GM19455 (cell line): ENCODE data around the gene SPAG16.
"Not testable (repeated sequence)": the region's sequence is repeated elsewhere in the genome, so short reads cannot be mapped to it uniquely, and the experiment has no call there.

ENCODE experiments used
- ATAC-seq: cut with Tn5 transposase; IDR thresholded peaks from one replicate; pipeline ENCODE4 v1.9.1; 2021; ENCODE audit not compliant: unreplicated experiment

SPAG16 gene

GRCh38 chr2:213407027-213407426 is 122.8 kb downstream of the SPAG16 start:
- not testable (repeated sequence) for ATAC-seq

- not testable (repeated sequence) for ATAC-seq
Observed at GRCh38 chr2:213408426-213409070, 124.3 kb downstream of the SPAG16 start.

- not testable (repeated sequence) for ATAC-seq
Observed at GRCh38 chr2:213410687-213411086, 126.4 kb downstream of the SPAG16 start.

GRCh38 chr2:213411582-213412289 is 127.5 kb downstream of the SPAG16 start:
- ATAC-seq = no peak

DNA sequence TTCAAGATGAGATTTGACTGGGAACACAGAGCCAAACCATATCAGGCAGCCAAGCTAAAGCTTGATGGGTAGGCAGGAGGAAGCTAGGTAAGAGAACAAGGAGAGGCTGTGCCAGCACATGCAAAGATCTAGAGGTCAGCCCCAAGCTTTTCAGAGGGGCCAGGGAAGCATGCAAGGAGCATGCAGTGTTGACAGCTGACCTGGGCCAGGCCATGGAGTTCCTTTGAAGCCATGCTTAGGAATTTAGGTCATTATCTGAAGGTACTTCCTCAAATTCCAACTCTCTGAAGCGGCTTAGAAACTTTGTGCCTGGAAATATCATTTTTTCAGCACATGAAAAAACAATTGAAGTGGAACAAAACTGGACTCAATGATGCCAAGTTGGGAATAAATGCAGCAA is 130.8 kb downstream of the SPAG16 start:
- no peak for ATAC-seq

- no peak for ATAC-seq
Observed at GRCh38 chr2:213416832-213417231, 132.6 kb downstream of the SPAG16 start.

- no peak for ATAC-seq
Observed at GRCh38 chr2:213419980-213420379, 135.7 kb downstream of the SPAG16 start.

DNA sequence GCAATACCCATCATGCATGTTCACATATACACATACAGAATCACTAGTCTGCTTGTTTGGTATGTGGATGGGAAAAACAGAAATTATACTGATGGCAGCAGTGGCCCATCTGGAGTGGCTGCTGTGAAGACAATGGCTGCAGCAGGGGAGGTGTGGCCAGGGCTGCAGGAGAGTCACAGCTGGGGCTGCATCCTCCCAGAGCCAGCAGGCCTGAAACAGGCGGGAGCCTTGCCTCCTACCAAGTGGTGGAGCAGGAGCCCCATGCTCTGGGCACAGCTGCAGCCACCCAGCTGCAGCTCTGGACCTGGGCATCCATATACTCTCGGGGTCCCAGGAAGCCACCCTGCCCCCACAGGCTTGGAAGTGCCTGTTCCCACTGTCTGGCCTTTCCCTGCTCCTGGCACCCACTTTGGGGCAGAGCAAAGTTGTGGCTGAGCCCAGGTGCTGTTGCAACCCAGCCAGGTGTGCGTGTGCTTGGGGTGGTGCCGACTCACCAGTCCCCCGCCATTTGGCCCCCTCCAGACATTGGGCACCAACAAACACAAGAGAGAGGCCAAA is 136.6 kb downstream of the SPAG16 start:
- no peak for ATAC-seq

DNA sequence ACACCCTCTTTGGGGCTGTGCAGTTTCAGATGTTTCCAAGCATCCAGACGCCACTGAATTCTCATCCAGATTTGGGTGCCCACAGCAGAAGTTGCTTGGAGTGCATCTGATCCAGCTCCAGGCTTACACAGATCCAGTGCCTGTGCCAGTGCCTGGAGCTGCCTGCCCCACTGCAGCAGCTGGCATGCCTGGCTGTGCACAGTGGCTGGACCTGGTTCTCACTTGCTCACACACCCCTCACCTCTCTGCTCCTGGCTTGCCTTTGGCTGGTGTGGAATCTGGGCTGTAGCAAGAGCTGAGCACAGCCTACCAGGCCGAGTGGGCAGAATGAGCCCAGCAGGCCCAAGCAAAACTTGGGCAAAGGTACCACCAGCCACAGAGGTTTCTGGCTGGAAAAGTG is 137.9 kb downstream of the SPAG16 start:
- ATAC-seq = no peak

DNA sequence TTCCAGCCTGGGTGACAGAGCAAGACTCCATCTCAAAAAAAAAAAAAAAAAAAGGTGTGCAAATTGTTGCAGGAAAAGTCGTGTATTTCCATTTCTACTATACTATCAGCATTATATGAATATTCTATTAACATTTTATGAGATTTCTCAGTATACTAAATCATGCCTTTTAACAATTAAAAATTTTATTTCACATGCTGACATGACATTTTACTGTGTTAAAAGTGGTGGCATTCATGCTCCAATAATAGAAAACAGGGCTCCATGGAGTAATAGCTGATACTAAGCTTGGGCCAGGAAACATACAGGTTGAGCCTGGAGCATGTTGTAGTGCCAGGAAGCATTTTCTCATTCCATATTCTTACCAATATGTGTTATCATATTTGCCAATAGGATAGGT is 141.4 kb downstream of the SPAG16 start:
- ATAC-seq = no peak

GRCh38 chr2:213429516-213429915 is 145.3 kb downstream of the SPAG16 start:
- no peak for ATAC-seq

DNA sequence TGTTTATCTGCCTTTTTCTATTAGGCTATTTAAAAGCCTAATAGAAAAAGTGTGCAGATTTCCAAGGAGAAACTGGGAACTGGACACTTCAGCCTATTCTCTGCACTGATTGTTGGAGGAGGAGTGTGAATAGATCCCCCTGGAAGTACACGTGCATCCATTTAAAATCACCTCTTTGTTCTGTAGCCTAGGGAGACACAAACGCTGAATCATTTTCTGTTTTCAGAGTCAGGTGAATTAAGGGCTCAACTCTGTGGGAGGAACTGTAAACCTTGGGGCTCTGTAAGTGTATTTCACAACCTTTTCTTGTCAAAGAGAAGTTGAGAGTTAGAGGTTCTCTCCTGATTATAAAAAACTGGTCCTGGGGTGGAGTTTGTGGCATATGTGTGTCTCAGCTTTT is 159.7 kb downstream of the SPAG16 start:
- ATAC-seq = no peak

DNA sequence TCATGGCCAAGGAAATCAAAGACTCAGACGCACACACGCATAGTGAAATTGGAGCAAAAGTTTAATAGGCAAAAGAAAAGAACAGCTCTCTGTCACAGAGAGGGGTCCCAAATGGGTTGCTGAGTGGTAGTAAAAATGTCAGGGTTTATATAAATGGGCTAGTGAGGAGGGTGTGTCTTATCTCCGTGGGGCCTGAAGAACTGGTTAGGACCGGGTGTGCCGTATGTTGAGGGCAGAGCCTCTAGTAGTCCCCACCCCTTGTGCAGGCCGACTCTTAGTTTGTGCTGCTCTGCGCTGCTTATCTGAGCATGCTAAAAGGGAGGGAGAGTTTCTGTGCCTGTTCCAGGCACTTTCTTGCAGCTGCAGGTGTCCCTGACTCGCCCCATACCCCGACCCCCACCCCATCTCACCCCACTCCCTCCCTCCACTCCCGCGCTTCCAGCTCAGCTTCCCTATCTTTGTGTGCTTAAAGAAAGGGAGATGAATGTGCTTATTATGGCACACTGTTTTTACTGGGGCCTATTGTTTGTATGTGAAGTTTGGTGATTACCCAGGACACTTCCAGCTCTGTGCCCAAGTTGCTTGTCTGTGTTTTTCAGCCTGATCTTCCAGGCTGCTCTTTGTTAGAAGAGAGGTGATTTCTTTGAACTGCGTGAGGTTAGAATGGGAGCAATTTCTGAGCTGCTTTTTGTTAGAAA is 167.4 kb downstream of the SPAG16 start:
- ATAC-seq = no peak

- no peak for ATAC-seq
Observed at GRCh38 chr2:213455316-213456008, 171.2 kb downstream of the SPAG16 start.

GRCh38 chr2:213475433-213475832 is 191.2 kb downstream of the SPAG16 start:
- no peak for ATAC-seq

DNA sequence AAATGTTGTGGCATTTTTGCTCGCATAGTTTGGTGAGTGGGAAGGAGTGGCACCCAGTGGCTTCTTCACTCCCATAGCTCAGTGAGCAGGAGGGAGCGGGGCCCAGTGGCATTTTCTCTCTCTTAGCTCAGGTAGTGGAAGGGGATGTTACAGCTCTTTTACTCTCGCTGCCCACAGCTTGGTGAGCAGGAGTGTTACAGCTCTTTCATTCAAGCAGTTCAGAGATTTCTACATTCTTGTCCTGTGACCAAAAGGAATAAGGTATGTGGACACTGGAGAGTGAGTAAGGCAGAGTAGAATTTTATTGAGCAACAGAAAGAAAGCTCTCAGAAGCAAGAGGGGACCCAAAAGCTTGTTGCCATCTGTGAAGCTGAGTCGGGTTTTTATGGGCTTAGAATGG is 192.4 kb downstream of the SPAG16 start:
- no peak for ATAC-seq

- no peak for ATAC-seq
Observed at GRCh38 chr2:213490087-213490486, 205.8 kb downstream of the SPAG16 start.

GRCh38 chr2:213491376-213491775 is 207.1 kb downstream of the SPAG16 start:
- no peak for ATAC-seq

GRCh38 chr2:213496226-213496625 is 212.0 kb downstream of the SPAG16 start:
- ATAC-seq = no peak

GRCh38 chr2:213500881-213501280 is 216.6 kb downstream of the SPAG16 start:
- no peak for ATAC-seq

DNA sequence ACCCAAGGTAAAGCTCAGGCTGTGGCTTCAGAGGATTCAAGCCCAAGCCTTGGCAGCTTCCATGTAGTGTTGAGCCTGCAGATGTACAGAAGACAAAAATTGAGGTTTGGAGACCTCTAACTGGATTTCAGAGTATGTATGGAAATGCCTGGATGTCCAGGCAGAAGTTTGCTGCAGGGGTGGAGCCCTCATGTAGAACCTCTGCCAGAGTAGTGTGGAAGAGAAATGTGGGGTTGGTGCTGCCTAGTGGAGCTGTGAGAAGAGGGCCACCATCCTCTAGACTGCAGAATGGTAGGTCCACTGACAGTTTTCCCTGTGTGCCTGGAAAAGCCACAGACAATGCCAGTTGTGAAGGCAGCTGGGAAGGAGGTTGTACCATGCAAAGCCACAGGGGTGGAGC is 239.9 kb downstream of the SPAG16 start:
- no peak for ATAC-seq
